Measurements from ENCODE around the gene FBRS.
A peak's percentile ranks its signal among the peaks of the same experiment; 100 is the strongest.

The FBRS gene

GRCh38 chr16:30667361-30667905, 9.2 kb downstream of the FBRS start:
- peaks cover 3% of the 10 kb centered on the region for H3K4me1 ChIP-seq
- H3K27me3 ChIP-seq (ENCODE audit: control insufficient read depth, insufficient read depth, low read length), result no peaks in the 10 kb centered on the region
- H3K36me3 ChIP-seq (ENCODE audit: control insufficient read depth, insufficient read depth, low read length), result no peaks in the 10 kb centered on the region
- no peak overlapping the region for H3K4me2 ChIP-seq (ENCODE audit: low read length)
- no peak for TF ChIP-seq CTCF (IDR thresholded peaks at IDR 0.05)
- no peaks in the 10 kb centered on the region for H3K9me3 ChIP-seq (ENCODE audit: control insufficient read depth, low read length)
- H3K79me2 ChIP-seq, result peaks cover 10% of the 10 kb centered on the region
- no peak overlapping the region for H3K9ac ChIP-seq
- no peak overlapping the region for H2AFZ ChIP-seq
- H3K27ac ChIP-seq, result no peak overlapping the region
- no peak overlapping the region for H3K4me3 ChIP-seq (ENCODE audit: low read depth, low read length)

GRCh38 chr16:30668393-30668792, 10.2 kb downstream of the FBRS start:
- Histone ChIP-seq H3K27me3 (ENCODE audit: control insufficient read depth, insufficient read depth, low read length) (no peaks in the 10 kb centered on the region), H3K9me3 (ENCODE audit: control insufficient read depth, low read length) (no peaks in the 10 kb centered on the region), H3K9ac (no peak overlapping the region), H2AFZ (no peak overlapping the region), H3K4me2 (ENCODE audit: low read length) (no peak overlapping the region), H3K36me3 (ENCODE audit: control insufficient read depth, insufficient read depth, low read length) (no peaks in the 10 kb centered on the region), H3K4me1 (no peaks in the 10 kb centered on the region), H3K27ac (no peak overlapping the region), H3K79me2 (peaks cover 5% of the 10 kb centered on the region), H3K4me3 (ENCODE audit: low read depth, low read length) (no peak overlapping the region)
- no peak for TF ChIP-seq CTCF (IDR thresholded peaks at IDR 0.05)

- Histone ChIP-seq H3K36me3 (ENCODE audit: control insufficient read depth, insufficient read depth, low read length) (no peaks in the 10 kb centered on the region), H2AFZ (no peak overlapping the region), H3K27me3 (ENCODE audit: control insufficient read depth, insufficient read depth, low read length) (no peaks in the 10 kb centered on the region), H3K4me3 (ENCODE audit: low read depth, low read length) (no peak overlapping the region), H3K27ac (no peak overlapping the region), H3K79me2 (no peaks in the 10 kb centered on the region), H3K9ac (no peak overlapping the region), H3K4me2 (ENCODE audit: low read length) (no peak overlapping the region), H3K4me1 (no peaks in the 10 kb centered on the region), H3K9me3 (ENCODE audit: control insufficient read depth, low read length) (no peaks in the 10 kb centered on the region)
- TF ChIP-seq CTCF (IDR thresholded peaks at IDR 0.05), result no peak
Measured at GRCh38 chr16:30669026-30669902, 11.0 kb downstream of the FBRS start.

GRCh38 chr16:30669903-30670824, 11.9 kb downstream of the FBRS start:
- Histone ChIP-seq H3K4me2 (ENCODE audit: low read length) (no peak overlapping the region), H3K4me1 (no peaks in the 10 kb centered on the region), H3K27ac (no peak overlapping the region), H3K79me2 (no peaks in the 10 kb centered on the region), H2AFZ (no peak overlapping the region), H3K36me3 (ENCODE audit: control insufficient read depth, insufficient read depth, low read length) (no peaks in the 10 kb centered on the region), H3K4me3 (ENCODE audit: low read depth, low read length) (no peak overlapping the region), H3K27me3 (ENCODE audit: control insufficient read depth, insufficient read depth, low read length) (no peaks in the 10 kb centered on the region), H3K9ac (no peak overlapping the region), H3K9me3 (ENCODE audit: control insufficient read depth, low read length) (no peaks in the 10 kb centered on the region)
- TF ChIP-seq CTCF (IDR thresholded peaks at IDR 0.05), result peak; percentile 7

All from parathyroid adenoma (tissue), 2 donors.